Liver (tissue), 2 donors: Measurements from ENCODE around the gene OR4C16.

Experiments used
- CTCF ChIP-seq: fragments of 150-350 bp; IDR thresholded peaks from 2 replicates; pipeline ENCODE4 v1.5.1; 2017; ENCODE audit warnings: improper control_type of control experiment, low read depth, low read length; ENCODE audit not compliant: missing input control
- REST ChIP-seq: IDR thresholded peaks from 2 replicates; pipeline ENCODE4 v1.6.1; 2016; ENCODE audit warnings: antibody characterized with exemption, mild to moderate bottlenecking
- donor health status: healthy.

- no peak for TF ChIP-seq REST
- TF ChIP-seq CTCF, result no peak
These were observed 35.6 kb downstream of the OR4C16 start, which contains the start of gene OR4C11 for GRCh38 chr11:55607545-55607944.
